Right lobe of liver (tissue), 4 donors: ENCODE data around the gene C10orf95.

Experiments
- CTCF ChIP-seq, 4 donors: fragments of 200-600 bp in 3 of 4; fragments of 450-650 bp in 1 of 4; IDR thresholded peaks; one replicate each; pipeline versions ENCODE4 v1.5.1 to v1.8.0; 2016 to 2022; ENCODE audit warnings: antibody characterized with exemption in 4 of 4, mild to moderate bottlenecking in 2 of 4
- POLR2A ChIP-seq: fragments of 450-650 bp; IDR thresholded peaks from one replicate; pipeline ENCODE4 v1.6.1; 2017; ENCODE audit warnings: antibody characterized with exemption, mild to moderate bottlenecking
- donor health status: DM: no; HTN: no; CAD: no.
- donor health status: DM: no; HTN: no; CAD: no.
- donor health status: DM: no; HTN: yes; CAD: no.

- TF ChIP-seq CTCF (IDR thresholded peaks at IDR 0.05) (no peak), POLR2A (no peak)
These were observed 22.3 kb upstream of the C10orf95 start for GRCh38 chr10:102473445-102474331.
